Measurements from ENCODE around the gene ARHGEF28.

The ARHGEF28 gene

DNA sequence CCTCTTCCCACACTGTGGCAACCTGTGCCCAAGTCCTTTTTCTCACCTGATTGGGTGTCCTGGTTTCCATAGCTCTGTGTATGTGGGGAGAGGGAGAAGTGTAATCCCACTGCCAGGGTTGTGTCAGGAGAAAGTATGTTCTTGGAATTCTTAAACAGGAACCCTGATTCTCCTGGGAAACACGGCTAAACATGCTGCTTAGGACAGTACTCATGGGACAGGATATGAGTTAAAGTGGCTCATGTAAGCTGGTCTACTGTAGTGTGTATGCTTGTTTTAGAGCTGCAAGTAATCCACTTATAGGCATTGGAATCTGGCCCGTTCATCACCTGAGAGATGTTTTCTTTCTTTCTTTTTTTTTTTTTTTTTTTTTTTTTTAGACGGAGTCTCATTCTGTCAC is 23.9 kb downstream of the ARHGEF28 start:
- Histone ChIP-seq H3K4me3 (ENCODE audit: low read depth in 1 of 5, low read length in 5 of 5) (no peak overlapping the region), H3K4me1 (ENCODE audit: control insufficient read depth in 5 of 5, insufficient read depth in 5 of 5, low read length in 5 of 5) (peaks cover 0 to 11% (median 0%) of the 10 kb centered on the region in 5 donors), H3K9me3 (ENCODE audit: control insufficient read depth in 5 of 5, low read length in 5 of 5) (no peaks in the 10 kb centered on the region), H3K27me3 (ENCODE audit: control insufficient read depth in 5 of 5, insufficient read depth in 4 of 5, low read length in 5 of 5) (no peaks in the 10 kb centered on the region), H3K9ac (ENCODE audit: low read length in 5 of 5) (no peak overlapping the region), H3K27ac (ENCODE audit: low read depth, low read length) (no peak overlapping the region), H3K36me3 (ENCODE audit: control insufficient read depth in 5 of 5, insufficient read depth in 5 of 5, low read length in 5 of 5) (no peaks in the 10 kb centered on the region)

DNA sequence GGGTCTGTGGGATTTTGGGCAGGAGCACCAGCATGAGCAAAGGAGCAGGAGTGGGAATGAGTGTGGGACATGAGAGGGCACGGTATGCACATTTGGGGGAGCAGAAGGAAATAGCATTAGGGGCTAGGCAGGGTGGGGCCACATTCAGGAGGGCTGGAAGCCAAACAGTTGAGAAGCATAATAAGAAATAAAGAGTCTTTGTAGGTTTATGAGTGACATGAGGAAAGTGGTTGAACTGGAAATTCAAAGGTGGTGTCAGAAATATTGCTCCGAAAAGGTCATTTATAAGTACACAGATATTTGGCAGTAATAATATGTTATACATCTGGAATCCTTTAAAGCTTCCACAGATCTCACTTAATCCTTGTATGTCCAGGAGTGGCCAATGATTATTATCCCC is 26.4 kb downstream of the ARHGEF28 start:
- Histone ChIP-seq H3K4me1 (ENCODE audit: control insufficient read depth in 5 of 5, insufficient read depth in 5 of 5, low read length in 5 of 5) (peaks cover 0 to 11% (median 7%) of the 10 kb centered on the region in 5 donors), H3K36me3 (ENCODE audit: control insufficient read depth in 5 of 5, insufficient read depth in 5 of 5, low read length in 5 of 5) (no peaks in the 10 kb centered on the region), H3K4me3 (ENCODE audit: low read depth in 1 of 5, low read length in 5 of 5) (no peak overlapping the region), H3K9ac (ENCODE audit: low read length in 5 of 5) (no peak overlapping the region), H3K27ac (ENCODE audit: low read depth, low read length) (no peak overlapping the region), H3K27me3 (ENCODE audit: control insufficient read depth in 5 of 5, insufficient read depth in 4 of 5, low read length in 5 of 5) (no peaks in the 10 kb centered on the region), H3K9me3 (ENCODE audit: control insufficient read depth in 5 of 5, low read length in 5 of 5) (no peaks in the 10 kb centered on the region)

DNA sequence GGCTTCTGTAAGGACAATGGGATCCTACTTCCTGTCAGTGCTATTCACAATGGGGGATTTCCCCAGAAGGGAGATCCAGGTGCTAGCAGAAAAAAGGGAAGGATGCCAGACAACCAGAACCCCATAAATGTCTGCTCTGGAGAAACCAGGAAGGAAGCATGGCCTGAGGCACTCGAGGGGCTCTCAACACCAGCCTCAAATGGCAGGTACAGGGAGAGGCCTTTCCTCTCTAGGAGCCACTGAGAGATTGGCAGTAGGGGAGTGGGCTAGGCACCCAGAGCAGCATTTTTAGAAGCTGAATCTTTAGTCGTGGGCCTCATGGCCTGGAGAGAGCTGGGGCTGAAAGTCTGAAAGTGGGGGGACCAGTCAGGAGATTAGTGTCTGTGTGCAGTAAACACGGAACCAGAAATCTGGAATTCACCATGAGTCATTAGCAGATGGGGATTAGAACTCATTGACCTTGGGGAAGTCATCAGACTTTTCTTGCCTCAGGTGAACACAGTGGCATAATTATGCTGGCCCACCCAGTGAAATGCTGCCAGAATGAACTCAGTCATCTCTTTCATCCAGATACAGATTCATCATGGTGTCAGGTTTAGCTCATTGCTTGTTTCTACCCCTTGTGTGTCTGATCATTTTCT is 28.3 kb downstream of the ARHGEF28 start:
- no peak overlapping the region for H3K4me3 ChIP-seq (ENCODE audit: low read depth in 1 of 5, low read length in 5 of 5)
- H3K27ac ChIP-seq (ENCODE audit: low read depth, low read length): no peak overlapping the region

DNA sequence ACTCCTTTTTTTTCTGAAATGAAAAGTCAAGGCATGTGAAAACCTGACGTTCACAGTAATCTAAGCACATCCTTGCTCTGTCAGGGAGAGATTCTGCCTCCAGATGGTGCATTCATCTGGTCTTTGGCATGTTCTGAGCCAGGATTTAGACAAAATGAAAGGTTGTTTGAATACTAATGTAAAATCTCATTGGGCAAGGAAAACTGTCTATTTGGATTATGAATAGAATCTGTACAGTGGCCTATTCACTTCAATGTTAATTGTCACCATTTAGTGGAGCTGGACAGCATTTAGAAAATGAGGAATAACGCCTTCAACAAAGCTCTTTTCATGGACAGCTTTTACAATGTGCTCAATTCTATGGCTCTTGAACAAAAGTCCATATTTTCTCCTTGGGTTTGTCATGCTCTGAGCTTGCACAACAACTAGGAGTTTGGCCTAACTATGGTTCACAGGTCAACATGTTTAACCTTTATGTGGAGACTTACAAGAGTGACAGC is 28.9 kb downstream of the ARHGEF28 start:
- H3K27me3 ChIP-seq (ENCODE audit: control insufficient read depth in 5 of 5, insufficient read depth in 4 of 5, low read length in 5 of 5): no peaks in the 10 kb centered on the region
- H3K4me3 ChIP-seq (ENCODE audit: low read depth in 1 of 5, low read length in 5 of 5): no peak overlapping the region
- no peaks in the 10 kb centered on the region for H3K9me3 ChIP-seq (ENCODE audit: control insufficient read depth in 5 of 5, low read length in 5 of 5)
- H3K4me1 ChIP-seq (ENCODE audit: control insufficient read depth in 5 of 5, insufficient read depth in 5 of 5, low read length in 5 of 5): peaks cover 0 to 9% (median 7%) of the 10 kb centered on the region in 5 donors
- no peak overlapping the region for H3K27ac ChIP-seq (ENCODE audit: low read depth, low read length)
- H3K9ac ChIP-seq (ENCODE audit: low read length in 5 of 5): no peak overlapping the region
- no peaks in the 10 kb centered on the region for H3K36me3 ChIP-seq (ENCODE audit: control insufficient read depth in 5 of 5, insufficient read depth in 5 of 5, low read length in 5 of 5)

More for the DNA sequence above, 28.3 kb downstream of the ARHGEF28 start:
- H3K36me3 ChIP-seq (ENCODE audit: control insufficient read depth in 5 of 5, insufficient read depth in 5 of 5, low read length in 5 of 5): no peaks in the 10 kb centered on the region
- no peaks in the 10 kb centered on the region for H3K27me3 ChIP-seq (ENCODE audit: control insufficient read depth in 5 of 5, insufficient read depth in 4 of 5, low read length in 5 of 5)
- peaks cover 0 to 11% (median 7%) of the 10 kb centered on the region in 5 donors for H3K4me1 ChIP-seq (ENCODE audit: control insufficient read depth in 5 of 5, insufficient read depth in 5 of 5, low read length in 5 of 5)
- H3K9ac ChIP-seq (ENCODE audit: low read length in 5 of 5): no peak overlapping the region
- no peaks in the 10 kb centered on the region for H3K9me3 ChIP-seq (ENCODE audit: control insufficient read depth in 5 of 5, low read length in 5 of 5)

DNA sequence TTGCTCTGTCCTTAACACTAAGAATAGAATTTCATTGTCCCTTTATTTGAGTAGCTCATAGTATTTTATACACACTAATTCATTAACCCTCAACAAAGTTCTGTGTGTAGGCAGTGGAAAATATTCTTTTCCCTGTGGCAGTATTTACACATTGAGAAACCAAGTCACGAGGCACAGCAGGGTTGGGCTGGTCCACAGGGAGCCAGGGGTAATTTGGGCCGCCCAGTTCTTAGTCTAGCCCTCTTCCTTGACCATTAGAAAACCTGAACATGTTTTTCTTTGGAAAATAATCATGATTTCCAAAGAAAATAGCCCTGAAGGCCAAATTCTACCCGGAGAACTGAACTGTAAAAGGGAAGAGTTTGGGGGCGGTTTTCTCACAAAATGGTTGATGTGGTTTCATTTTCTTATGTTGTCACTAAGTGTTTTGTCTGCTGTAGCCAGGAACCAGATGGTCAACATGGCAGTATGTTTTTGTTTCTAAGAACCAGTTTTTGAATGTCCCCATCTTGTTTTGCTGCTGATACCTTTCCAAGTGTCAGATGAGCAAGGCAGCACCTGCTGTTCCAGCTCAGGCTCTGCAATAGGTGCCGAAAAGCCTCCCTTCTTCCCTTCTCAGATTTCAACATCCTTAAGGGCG is 29.6 kb downstream of the ARHGEF28 start:
- Histone ChIP-seq H3K4me3 (ENCODE audit: low read depth in 1 of 5, low read length in 5 of 5) (no peak overlapping the region), H3K36me3 (ENCODE audit: control insufficient read depth in 5 of 5, insufficient read depth in 5 of 5, low read length in 5 of 5) (no peaks in the 10 kb centered on the region), H3K27ac (ENCODE audit: low read depth, low read length) (no peak overlapping the region), H3K27me3 (ENCODE audit: control insufficient read depth in 5 of 5, insufficient read depth in 4 of 5, low read length in 5 of 5) (no peaks in the 10 kb centered on the region), H3K9ac (ENCODE audit: low read length in 5 of 5) (no peak overlapping the region), H3K4me1 (ENCODE audit: control insufficient read depth in 5 of 5, insufficient read depth in 5 of 5, low read length in 5 of 5) (peaks cover 0 to 9% (median 7%) of the 10 kb centered on the region in 5 donors), H3K9me3 (ENCODE audit: control insufficient read depth in 5 of 5, low read length in 5 of 5) (no peaks in the 10 kb centered on the region)

DNA sequence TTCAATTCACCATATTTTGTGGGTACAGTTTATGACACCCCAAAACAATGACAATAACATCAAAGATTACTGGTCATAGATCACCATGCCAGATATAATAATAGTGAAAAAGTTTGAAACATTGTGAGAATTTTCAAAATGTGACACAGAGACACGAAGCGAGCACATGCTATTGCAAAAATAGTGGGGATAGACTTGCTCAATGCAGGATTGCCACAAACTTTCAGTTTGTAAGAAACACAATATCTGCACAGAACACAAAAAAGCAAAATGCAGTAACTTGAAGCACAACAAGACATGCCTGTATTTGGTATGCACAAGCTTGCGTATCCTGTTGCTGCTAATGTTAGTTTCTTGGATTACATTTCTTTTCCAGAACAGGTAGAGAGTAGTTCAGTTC is 35.8 kb downstream of the ARHGEF28 start:
- H3K27me3 ChIP-seq (ENCODE audit: control insufficient read depth in 5 of 5, insufficient read depth in 4 of 5, low read length in 5 of 5): no peaks in the 10 kb centered on the region
- H3K27ac ChIP-seq (ENCODE audit: low read depth, low read length): no peak overlapping the region
- peak overlapping the region in 1 of 5 donors; percentile 25 for H3K4me3 ChIP-seq (ENCODE audit: low read depth in 1 of 5, low read length in 5 of 5)
- H3K9ac ChIP-seq (ENCODE audit: low read length in 5 of 5): no peak overlapping the region
- H3K9me3 ChIP-seq (ENCODE audit: control insufficient read depth in 5 of 5, low read length in 5 of 5): no peaks in the 10 kb centered on the region
- peaks cover 0 to 22% (median 3%) of the 10 kb centered on the region in 5 donors for H3K4me1 ChIP-seq (ENCODE audit: control insufficient read depth in 5 of 5, insufficient read depth in 5 of 5, low read length in 5 of 5)
- no peaks in the 10 kb centered on the region for H3K36me3 ChIP-seq (ENCODE audit: control insufficient read depth in 5 of 5, insufficient read depth in 5 of 5, low read length in 5 of 5)

DNA sequence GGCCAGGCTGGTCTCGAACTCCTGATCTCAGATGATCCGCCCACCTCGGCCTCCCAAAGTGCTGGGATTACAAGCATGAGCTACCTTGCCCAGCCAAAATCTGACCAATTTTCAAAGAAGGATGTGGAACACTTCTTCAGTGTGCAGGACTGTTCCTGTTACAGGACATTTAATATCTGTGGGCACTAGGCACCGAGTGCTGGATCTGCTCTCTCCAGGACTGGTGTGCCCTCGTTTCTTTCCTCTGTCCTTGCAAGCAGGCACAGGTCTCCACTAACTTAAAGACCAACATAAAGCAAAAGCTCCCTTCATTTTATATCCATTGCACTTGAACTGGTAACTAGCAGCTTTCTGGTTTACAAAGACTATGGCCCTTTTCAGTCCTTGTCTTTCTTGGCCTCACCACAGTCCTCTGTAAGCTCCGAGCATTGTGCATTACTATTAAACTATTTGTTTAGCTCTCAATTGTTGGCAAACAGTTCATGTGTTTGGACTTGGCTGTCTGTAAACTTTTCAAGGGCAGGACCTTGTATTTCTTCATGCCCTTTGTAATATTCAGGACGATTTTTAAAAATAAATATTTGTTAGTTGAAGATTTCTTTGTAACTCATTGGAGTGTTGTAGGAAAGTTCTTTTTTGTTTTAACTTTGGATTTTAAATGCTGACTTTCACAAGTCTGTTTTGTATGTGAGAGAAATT is 37.3 kb downstream of the ARHGEF28 start:
- Histone ChIP-seq H3K36me3 (ENCODE audit: control insufficient read depth in 5 of 5, insufficient read depth in 5 of 5, low read length in 5 of 5) (no peaks in the 10 kb centered on the region), H3K9me3 (ENCODE audit: control insufficient read depth in 5 of 5, low read length in 5 of 5) (no peaks in the 10 kb centered on the region), H3K27me3 (ENCODE audit: control insufficient read depth in 5 of 5, insufficient read depth in 4 of 5, low read length in 5 of 5) (no peaks in the 10 kb centered on the region), H3K27ac (ENCODE audit: low read depth, low read length) (no peak overlapping the region), H3K9ac (ENCODE audit: low read length in 5 of 5) (no peak overlapping the region), H3K4me3 (ENCODE audit: low read depth in 1 of 5, low read length in 5 of 5) (no peak overlapping the region), H3K4me1 (ENCODE audit: control insufficient read depth in 5 of 5, insufficient read depth in 5 of 5, low read length in 5 of 5) (peaks cover 0 to 25% (median 3%) of the 10 kb centered on the region in 5 donors)

DNA sequence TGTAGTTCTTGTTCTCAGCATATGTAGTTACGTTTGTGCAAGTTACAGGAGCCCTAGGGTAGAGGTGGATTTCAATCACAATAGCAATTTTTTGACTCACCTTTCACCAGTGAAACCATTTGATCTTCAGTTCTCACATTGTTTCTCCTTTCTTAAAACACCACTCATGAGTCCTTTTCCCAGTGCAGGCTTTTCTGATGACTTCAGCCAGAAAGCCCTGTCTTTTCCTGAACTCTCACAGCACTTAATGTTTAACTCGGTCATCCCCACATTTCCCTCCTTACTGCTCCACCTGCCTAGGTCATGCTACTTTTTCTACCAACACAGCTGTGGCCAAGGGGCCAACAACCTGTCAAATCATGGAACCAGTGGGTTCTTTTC is 37.9 kb downstream of the ARHGEF28 start:
- Histone ChIP-seq H3K9ac (ENCODE audit: low read length in 5 of 5) (no peak overlapping the region), H3K27ac (ENCODE audit: low read depth, low read length) (no peak overlapping the region), H3K4me3 (ENCODE audit: low read depth in 1 of 5, low read length in 5 of 5) (no peak overlapping the region), H3K27me3 (ENCODE audit: control insufficient read depth in 5 of 5, insufficient read depth in 4 of 5, low read length in 5 of 5) (no peaks in the 10 kb centered on the region), H3K4me1 (ENCODE audit: control insufficient read depth in 5 of 5, insufficient read depth in 5 of 5, low read length in 5 of 5) (peaks cover 0 to 25% (median 3%) of the 10 kb centered on the region in 5 donors), H3K36me3 (ENCODE audit: control insufficient read depth in 5 of 5, insufficient read depth in 5 of 5, low read length in 5 of 5) (no peaks in the 10 kb centered on the region), H3K9me3 (ENCODE audit: control insufficient read depth in 5 of 5, low read length in 5 of 5) (no peaks in the 10 kb centered on the region)

DNA sequence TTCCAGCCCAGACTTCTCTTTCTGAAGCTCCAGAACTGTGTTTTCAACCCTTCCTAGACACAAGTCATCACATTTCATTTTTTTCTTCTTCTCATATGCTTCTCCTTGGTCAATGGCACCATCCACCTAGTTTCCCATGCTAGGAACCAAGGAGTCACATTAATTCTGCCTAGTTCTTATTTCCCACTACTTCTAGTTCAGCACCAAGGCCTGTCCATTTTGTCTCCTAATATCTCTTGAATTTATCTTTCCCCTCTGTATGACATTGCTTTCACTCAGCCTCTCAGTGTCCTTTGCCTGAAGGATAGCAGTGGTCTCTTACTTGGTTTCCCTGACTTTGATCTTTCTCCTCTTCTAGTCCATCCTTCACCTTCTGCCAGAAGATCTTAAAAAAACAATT is 38.8 kb downstream of the ARHGEF28 start:
- no peak overlapping the region for H3K9ac ChIP-seq (ENCODE audit: low read length in 5 of 5)
- H3K27me3 ChIP-seq (ENCODE audit: control insufficient read depth in 5 of 5, insufficient read depth in 4 of 5, low read length in 5 of 5): no peaks in the 10 kb centered on the region
- no peak overlapping the region for H3K27ac ChIP-seq (ENCODE audit: low read depth, low read length)
- H3K9me3 ChIP-seq (ENCODE audit: control insufficient read depth in 5 of 5, low read length in 5 of 5): no peaks in the 10 kb centered on the region
- no peaks in the 10 kb centered on the region for H3K36me3 ChIP-seq (ENCODE audit: control insufficient read depth in 5 of 5, insufficient read depth in 5 of 5, low read length in 5 of 5)
- H3K4me1 ChIP-seq (ENCODE audit: control insufficient read depth in 5 of 5, insufficient read depth in 5 of 5, low read length in 5 of 5): peaks cover 0 to 25% (median 3%) of the 10 kb centered on the region in 5 donors
- no peak overlapping the region for H3K4me3 ChIP-seq (ENCODE audit: low read depth in 1 of 5, low read length in 5 of 5)

DNA sequence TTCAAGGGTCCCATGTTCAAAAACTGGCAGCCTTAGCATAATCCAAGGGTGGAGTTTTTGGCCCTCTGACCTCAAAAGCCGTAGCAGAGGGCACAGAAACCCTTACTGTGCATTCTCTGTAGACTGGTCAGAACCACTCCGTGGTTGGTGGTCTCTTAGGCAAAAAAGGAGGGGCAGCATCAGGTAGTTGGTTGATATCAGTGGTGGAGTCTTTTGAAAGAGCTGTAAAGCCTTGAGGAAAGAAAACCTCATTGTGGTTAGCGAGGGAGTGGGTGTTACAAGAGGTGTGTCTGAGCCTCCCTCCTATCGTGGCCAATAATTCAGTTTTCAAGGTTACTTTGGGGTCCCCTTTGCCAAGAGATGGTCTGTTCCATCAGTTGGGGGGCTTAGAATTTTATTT is 40.9 kb downstream of the ARHGEF28 start:
- H3K36me3 ChIP-seq (ENCODE audit: control insufficient read depth in 5 of 5, insufficient read depth in 5 of 5, low read length in 5 of 5): no peaks in the 10 kb centered on the region
- H3K27ac ChIP-seq (ENCODE audit: low read depth, low read length): no peak overlapping the region
- H3K9ac ChIP-seq (ENCODE audit: low read length in 5 of 5): no peak overlapping the region
- no peak overlapping the region for H3K4me3 ChIP-seq (ENCODE audit: low read depth in 1 of 5, low read length in 5 of 5)
- no peaks in the 10 kb centered on the region for H3K27me3 ChIP-seq (ENCODE audit: control insufficient read depth in 5 of 5, insufficient read depth in 4 of 5, low read length in 5 of 5)
- no peaks in the 10 kb centered on the region for H3K9me3 ChIP-seq (ENCODE audit: control insufficient read depth in 5 of 5, low read length in 5 of 5)
- peaks cover 0 to 26% (median 3%) of the 10 kb centered on the region in 5 donors for H3K4me1 ChIP-seq (ENCODE audit: control insufficient read depth in 5 of 5, insufficient read depth in 5 of 5, low read length in 5 of 5)

Data from subcutaneous abdominal adipose tissue (tissue), 5 donors.